ENCODE data around the gene ADCY6.

GRCh38 chr12:48783432-48783831, 5.5 kb downstream of the ADCY6 start:
- TF ChIP-seq CTCF (IDR thresholded peaks at IDR 0.05) (no peak), POLR2A (IDR thresholded peaks at IDR 0.05) (no peak)
